GM19438 (cell line): ENCODE measurements around the gene LMO7.

ENCODE experiments used
- ATAC-seq: cut with Tn5 transposase; IDR thresholded peaks from one replicate; pipeline ENCODE4 v1.9.1; 2021; ENCODE audit warnings: low read depth; ENCODE audit not compliant: unreplicated experiment

The LMO7 gene

DNA sequence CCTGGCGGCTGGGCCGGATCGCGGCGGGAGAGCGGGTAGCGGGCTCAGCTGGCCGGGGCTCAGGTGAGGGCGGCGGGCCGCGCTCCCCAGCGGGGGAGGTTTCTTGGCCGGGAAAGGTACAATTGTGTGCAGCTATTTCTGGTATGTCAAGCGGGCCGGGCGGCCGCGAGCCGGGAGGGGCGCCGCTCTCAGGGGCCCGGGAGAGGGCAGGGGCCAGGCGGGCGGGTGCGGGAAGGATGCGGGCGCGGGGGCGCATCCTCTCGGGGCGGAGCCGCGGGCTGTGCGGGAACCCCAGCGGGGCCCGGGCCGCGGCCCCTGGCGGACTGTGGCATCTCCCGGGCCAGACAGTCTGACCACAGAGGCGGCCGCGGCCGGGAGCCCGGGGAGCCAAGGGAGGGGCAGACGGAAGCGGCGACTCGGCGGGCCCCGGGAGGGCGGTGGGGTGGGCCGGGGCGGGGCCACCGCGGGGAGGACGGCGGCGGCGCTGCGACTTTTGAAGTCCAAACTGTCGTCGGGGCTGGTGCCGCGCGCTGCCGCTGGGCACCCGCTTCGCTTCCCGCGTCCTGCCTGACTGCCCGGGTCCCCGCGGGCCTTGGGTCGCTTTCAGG is at the start of gene LMO7:
TSS of gene LMO7 (plus strand) at position 503 of the 608 bp plus-strand sequence. CDS start 328 bp downstream, outside the sequence.
- peak; percentile 59 for ATAC-seq

DNA sequence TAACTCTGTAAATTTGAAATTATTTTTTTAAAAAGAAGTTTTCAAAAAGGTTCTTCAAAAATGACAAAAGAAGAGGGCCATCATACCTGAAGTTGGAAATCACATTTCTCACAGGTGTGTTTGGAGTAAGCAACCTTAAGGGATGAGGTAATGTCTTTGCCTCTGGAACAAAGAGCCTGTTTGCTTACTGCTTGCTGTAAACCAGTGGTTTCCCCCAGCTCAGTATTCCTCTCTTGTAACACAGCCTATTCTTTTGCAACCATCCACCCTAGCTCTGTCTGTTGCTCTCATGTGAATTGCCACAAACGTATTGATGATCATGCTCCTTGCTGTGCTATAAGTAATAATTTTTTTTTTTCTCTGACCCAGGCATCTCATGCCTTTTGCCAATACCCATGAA is 48.5 kb upstream of the LMO7 start:
- no peak for ATAC-seq

DNA sequence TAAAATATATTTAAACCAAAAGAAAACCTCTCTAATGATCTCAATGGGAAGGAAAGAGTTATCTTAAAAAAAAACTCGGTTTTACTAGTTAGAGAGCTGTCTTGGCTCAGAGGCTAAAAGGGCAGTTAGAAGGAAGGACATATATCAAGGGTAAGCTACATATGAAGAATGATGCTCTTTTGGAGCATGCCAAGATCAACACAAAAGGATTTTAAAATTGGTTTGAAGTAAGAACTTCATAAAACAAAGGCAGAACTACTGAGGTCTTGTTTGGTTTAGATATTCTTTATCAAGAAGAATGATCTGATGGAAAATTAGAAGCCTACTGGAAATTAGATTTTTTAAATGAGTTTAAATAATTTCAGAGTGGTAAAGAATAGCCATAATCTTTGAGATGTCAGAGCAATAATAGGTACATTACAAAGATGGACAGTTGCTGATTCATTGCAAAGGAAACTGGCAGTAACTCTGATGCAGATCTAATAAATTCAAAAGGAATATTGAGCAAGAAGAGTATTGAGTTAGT is 39.4 kb upstream of the LMO7 start:
- no peak for ATAC-seq

DNA sequence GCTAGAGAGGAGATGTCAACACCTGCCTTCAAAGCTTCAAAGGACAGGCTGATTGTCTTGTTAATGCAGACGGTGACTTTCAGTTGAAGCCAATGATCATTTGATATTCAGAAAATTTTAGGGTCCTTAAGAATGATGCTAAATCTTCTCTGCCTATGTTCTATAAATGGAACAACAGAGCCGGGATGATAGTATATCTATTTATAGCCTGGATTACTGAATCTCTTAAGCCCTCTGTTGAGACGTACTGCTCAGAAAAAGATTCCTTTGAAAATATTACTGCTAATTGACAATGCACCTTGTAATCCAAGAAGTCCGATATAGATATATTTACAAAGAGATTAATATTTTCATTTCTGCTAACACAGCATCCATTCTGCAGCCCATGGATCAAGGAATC is 35.8 kb upstream of the LMO7 start:
- no peak for ATAC-seq

DNA sequence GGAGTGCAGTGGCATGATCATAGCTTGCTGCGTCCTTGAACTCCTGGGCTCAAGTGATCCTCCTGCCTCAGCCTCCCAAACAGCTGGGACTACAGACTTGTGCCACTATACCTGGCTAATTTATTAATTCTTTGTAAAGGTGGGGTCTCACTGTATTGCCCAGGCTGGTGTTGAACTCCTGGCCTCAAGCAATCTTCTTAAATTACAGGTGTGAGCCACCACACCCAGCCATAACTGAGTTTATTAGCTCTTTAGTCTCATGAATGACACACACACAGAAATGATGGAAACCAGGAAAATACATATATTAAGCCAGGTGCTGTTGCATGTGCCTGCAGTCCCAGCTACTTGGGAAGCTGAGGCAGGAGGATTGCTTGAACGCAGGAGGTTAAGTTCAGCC is 33.1 kb upstream of the LMO7 start:
- ATAC-seq, result no peak

DNA sequence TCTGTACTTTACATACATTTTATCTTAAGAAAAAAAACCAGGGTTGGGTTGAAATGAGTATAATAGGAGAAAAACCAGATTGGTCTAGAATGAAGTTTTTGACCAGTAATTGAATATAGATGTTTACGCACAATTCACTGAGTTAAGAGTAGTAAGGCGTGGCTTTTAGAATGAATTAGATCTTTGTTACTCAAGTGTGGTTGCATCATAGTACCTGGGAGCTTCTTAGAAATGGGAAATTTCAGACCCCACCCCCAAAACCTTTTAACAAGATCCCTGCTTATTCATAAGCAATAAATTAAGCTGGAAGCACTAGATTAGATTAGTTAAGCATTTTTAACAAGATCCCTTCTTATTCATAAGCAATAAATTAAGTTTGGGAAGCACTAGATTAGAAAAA is 28.7 kb upstream of the LMO7 start:
- ATAC-seq, result no peak

DNA sequence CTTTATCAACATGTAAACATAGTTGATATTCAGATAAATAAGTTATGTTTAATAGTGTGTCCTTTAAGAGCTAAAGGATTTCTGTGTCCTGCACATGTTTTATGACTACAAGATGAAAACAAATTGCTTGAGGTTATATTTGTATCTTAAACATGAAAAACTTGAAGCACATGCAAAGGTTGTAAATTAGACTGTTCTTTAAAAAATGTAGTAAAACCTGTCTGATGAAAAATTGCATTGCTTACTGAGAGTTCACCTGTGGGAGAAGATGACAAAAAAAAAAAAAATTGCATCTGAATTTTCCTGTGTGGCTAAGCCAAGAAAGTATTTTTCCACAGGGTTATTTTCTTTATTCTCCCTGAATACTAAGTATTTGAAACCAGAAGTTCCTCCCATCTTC is 25.7 kb upstream of the LMO7 start:
- no peak for ATAC-seq

DNA sequence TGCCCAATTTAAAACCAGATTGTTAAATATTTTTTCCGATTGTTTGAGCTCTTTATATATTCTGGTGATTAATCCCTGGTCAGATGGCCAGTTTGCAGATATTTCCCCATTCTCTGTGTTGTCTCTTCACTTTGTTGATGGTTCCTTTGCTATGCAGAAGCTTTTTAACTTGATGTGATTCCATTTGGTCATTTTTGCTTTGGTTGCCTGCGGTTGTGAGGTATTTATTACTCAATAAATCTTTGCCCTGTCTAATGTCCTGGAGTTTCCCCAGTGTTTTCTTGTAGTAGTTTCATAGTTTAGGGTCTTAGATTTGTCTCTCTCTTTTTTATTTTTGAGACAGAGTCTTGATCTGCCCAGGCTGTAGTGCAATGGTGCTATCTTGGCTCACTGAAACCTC is 23.8 kb upstream of the LMO7 start:
- ATAC-seq, result no peak

DNA sequence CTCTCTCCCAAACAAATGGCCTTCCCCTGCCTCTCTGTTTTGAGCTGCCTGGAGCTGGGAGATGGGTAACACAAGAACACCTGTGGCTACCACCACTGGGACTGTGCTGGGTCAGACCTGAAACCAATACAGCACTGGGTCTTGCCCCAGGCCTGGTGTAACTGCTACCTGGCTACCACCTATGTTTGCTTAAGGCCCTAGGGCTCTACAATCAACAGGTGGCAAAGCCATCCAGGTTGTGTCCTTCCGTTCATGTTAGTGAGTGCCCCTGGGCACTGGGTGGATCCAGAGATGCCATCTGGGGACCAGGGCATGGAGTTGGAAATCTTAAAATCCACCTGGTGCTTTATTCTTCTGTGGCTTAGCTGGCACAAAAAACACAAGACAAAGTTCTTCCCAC is 18.9 kb upstream of the LMO7 start:
- ATAC-seq, result no peak

DNA sequence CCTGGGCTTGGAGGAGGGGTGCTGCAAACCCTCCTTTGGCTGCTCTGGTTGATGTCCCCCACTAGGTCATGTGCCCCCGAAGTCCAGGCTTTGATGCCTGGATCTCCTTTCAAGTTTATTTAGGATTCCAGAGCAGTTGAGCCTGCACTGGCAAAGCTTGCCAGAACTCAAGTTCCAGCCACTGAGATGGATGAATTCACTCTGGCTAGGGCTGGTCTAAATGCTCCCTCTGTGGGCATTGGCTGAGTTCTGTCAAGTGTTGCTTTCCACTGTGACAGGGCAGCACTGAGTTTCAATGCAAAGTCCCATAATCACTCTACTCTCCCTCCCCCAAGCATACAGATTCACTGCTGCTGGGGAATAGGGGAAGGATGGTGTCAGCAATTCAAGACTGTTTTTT is 17.8 kb upstream of the LMO7 start:
- ATAC-seq, result no peak

DNA sequence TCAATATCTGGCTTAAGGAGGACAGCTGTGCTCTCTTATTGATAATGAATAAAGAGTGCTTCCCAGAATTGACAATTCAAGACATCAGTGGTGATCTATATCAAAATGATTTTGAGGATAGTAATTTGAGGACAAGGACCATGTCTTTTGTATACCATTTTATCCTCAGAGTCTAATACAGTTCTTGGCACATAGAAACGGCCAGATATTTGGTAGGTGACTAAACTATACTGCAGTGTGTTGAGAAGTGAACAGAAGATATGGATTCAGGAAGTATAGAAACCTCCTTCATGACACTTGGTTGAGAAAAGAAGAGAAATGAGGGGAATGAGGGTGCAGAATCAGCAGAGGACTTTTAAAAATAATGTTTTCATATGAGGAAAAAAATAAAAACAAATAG is 16.1 kb upstream of the LMO7 start:
- no peak for ATAC-seq

DNA sequence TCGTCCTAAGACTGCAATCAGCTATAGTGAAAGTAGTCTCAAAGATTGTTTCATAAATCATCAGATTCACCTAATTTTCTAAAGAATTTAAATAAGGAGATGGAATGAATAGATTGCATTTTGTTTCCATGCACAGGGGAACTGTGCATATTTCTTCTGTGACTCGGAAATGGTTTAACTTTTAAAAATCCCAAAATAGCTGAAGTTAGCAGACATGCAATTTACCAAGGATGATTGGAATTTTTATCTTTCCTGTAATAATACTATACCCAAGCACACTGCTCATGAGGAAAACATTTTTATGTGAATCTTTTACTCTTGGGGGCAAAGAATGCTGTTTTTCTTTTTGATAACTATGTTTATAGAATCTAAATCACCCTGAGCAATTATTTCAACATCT is 15.0 kb upstream of the LMO7 start:
- no peak for ATAC-seq

DNA sequence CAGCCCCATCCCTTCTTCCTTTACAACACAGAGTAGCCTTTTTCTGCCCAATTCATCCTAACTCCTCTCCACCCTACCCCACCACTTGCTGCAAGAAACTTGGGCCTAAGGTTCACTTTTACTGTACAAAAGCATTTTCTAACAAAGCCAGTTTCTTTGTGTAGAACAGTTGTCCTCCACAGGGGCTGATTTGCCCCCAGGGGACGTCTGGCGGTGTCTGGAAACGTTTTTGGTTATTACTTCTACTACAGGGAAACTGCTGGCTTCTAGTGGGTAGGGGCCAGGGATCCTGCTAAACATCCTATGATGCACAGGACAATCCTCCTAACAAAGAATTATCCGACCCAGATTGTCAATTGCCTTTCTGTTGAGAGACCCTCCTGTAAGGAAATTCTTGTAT is 7.3 kb upstream of the LMO7 start:
- ATAC-seq, result no peak

DNA sequence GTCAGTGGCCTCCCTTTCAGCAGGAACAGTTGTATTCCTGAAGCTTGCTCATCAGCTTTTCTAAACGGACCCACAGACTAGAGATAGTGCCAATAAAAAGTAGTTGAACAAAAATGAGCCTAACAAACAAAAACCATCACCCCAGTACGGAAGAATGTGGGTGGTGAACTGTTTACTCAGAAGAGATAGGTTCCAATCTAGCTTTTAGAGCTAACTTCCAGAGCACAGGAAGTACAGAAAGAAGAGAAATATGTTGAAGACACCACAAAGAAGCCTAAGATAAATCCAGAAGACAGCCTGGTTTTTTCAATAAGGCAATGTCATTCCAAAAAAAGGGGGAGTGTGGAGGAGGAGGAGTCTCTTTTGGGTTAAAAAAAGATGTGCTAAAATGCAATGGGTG is 2.8 kb upstream of the LMO7 start:
- no peak for ATAC-seq

DNA sequence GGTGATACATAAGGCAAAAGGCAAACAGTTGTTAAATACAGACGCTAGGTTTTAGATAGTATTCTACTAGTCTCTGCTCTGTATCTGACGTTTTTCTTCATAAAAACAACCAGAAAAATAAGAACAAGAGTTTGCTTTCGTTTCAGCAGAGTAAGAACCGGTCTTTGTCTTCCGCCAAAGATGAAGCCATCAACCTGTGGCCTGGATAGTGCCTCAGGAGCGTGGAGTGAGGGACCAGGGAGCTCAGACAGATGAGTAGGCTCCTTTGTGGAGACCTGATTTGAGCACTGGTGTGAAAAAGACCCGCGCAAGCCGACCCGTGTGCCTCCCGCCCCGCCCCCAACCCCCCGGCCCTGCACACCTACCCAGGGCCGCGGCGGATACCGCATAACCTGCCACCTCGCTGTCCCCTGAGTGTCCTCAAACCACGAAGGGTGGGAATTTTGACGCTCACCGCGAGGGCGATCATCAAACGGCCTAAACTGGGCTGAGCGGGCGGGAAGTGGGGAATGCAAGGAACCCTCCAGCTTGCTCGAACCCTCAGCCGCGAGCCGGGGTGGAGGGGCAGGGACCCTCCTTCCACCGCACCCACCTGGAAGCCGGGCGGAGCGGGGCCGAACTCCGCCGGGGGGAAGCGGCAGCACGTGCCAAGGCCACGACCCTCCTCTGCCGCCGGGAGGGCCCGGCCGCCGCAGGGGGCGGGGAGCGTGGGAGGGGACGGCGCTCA is 866 bp upstream of the LMO7 start:
- ATAC-seq, result no peak

DNA sequence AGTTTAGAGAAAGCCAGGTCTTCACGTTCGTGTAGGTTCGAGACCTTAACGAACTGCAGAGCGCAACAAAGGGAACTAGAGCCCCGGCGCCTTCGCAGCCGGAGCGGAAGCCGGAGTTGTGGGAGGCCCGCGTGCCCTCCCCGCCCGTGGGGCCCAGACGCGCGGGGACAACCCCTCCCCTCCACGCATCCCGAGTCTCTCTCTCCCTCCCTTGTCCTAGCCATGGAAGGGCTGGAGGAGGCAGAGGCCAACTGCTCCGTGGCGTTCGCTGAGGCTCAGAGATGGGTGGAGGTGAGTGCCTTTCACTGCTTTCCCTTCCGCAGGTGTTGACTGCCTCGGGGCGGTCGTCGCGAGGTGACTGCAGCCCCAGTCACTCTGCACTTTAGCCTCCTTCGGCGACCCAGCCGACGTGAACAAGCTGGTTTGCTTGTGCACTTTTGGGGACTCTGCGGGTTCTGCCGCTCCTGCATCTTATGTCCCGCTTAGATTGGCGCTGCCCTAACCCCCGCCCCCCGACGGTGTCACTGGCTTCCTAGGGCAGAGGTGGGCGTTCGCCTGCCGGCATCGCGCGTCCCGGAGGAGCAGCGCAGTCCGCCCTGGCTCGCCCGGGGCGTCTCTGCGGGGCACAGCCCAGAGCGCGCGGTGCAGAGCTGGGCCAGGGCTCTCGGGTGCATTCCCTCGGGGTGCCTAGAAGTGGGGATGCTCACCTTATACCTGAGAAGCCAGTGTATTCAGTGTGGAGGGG is 478 bp downstream of the LMO7 start:
- peak; percentile 50 for ATAC-seq

DNA sequence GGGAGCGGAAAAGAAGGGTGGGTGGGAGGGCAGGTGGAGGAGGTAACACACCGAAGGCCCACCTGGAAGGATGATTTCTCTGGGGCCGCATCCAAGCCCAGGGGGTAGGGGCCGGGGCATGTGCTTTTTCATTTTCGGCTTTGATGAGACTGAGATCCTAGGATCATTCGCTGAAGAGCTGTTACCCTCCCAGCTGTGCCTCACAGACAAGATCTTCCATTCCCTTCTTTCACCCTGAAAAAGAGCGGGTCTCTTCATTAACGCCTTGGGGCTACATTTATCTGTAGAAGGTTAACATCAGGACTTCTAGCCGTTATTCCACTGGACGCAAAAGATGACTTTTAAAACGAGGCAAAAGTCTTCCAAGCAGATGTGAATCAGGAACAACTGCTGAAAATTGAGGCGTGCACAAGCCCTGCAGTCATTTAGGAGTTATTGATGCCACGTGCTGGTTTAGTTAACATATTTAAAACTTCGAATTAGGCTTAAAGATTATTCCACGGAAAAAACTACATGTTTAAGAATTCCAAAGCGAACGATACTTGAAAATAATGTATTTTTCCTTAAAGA is 1.1 kb downstream of the LMO7 start:
- ATAC-seq, result no peak

DNA sequence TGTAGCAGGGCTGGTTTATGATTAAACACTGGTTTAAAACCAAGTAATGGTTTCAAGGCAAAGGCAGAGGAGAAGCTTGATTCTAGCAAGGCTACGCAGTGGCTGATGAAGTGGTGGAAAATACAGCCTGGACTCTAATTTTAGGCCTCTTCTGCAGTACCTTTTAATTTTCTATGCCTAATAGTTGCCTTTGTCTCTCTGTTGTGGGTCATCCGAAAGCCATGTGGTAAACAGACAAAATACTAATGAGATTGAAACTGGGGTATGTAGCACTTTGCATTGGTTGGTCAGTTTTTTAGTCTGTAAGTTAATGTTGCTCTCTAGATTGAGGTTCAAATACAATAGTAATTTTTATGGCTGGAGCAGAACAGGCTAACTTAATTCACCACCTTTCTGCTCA is 3.3 kb downstream of the LMO7 start:
- ATAC-seq, result no peak

DNA sequence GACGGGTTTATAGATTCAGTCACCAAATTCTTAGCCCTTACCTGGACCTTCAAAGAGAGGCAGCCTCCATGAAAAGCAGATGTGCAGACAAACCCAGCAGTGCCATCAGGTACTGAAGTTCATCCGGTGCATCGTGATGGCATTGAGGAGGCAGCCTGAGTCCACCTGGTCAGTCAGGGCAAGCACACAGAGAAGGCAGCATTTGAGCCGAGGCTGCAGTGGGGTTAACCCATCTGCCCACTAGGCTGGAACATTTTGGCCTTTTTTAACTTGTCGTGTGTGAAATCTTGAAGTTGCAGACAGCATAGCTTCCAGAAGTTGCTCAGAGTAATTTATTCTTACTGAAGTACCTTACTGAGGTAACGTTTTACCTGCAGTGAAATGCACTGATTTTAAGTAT is 4.9 kb downstream of the LMO7 start:
- no peak for ATAC-seq

DNA sequence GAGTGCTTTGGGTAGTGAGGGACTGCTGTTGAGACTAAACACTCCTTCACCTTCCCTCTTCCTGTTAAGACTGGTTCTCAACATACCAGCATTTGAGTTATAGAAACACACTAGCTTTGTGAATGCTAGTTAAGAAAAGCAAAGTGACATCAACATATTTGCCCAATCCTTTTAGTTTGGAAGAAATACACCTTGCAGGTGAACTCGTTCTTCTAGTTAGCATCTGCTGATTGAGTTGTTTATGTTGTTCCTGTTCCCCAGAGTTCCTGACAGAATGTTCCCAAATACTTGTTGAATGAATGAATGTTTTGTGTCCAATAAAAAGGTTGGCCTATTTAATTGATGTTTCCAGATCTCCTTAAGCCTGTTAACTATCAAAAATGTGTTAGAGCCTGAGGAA is 7.1 kb downstream of the LMO7 start:
- ATAC-seq, result no peak

DNA sequence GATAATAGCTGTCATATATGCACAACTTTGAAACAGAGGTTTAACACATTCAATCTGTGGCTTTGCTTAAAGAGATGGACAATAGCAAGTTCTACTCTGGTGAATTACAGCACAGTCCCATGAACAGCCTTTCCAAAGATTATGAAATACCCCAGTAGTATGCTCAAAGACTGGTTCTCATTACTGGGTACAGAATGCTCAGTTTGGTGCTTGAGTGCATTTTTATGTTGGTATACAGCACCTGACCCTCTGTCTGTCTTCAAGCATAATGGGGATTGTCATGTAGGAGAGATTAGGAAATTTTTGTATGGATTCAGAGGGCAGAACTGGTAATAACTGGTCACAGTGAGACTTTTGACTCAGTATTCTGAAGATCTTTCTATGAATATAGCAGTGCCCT is 7.6 kb downstream of the LMO7 start:
- no peak for ATAC-seq
